ENCODE measurements around the gene CKMT2. TPM values are rescaled to one million over a fixed set of nuclear protein-coding genes. Genes with fewer than 3 reads are reported as not detected.
A peak's percentile ranks its signal among the peaks of the same experiment; 100 is the strongest.

The CKMT2 gene
- total RNA-seq, 1 experiment from 2014 or later, result not detected

GRCh38 chr5:81191726-81192372 lies 41.3 kb upstream of the CKMT2 start:
- BruUV-seq (replicated peaks), result no TSS peak
- CTCF ChIA-PET, result no interaction called here
- intact Hi-C loops (cut with micrococcal nuclease; ENCODE audit: unreplicated experiment), result loop anchor here (10.0 kb wide), 1 partner anchor 227 kb away; the partner anchor contains the start of gene RASGRF2

GRCh38 chr5:81192373-81192750 lies 40.8 kb upstream of the CKMT2 start:
- peak; percentile 14 to 30 for TF ChIP-seq CTCF (IDR thresholded peaks at IDR 0.05; ENCODE audit: insufficient read depth in 1 of 2, low read depth in 1 of 2, low read length in 1 of 2, severe bottlenecking in 1 of 2, unreplicated experiment in 1 of 2)
- no peaks in the 10 kb centered on the region for H3K27me3 ChIP-seq (replicated peaks; ENCODE audit: control insufficient read depth, insufficient read depth, low read length)
- H3K9me3 ChIP-seq, result no peaks in the 10 kb centered on the region
- CTCF ChIA-PET, result no interaction called here
- no TSS peak for BruUV-seq (replicated peaks)
- H3K36me3 Mint-ChIP-seq (ENCODE audit: insufficient read depth, unreplicated experiment), result no peaks in the 10 kb centered on the region
- DNase-seq, result peak in 1 of 2 experiments; percentile 10
- no peaks in the 10 kb centered on the region for H3K9me3 Mint-ChIP-seq (ENCODE audit: unreplicated experiment)
- H3K36me3 ChIP-seq (ENCODE audit: control insufficient read depth, insufficient read depth, low read length), result no peaks in the 10 kb centered on the region
- no peaks in the 10 kb centered on the region; the same call in 1 of the 2 replicates for H3K4me1 ChIP-seq
- H3K4me3 ChIP-seq (ENCODE audit: low read depth, low read length), result no peak overlapping the region
- H3K27me3 Mint-ChIP-seq (ENCODE audit: insufficient read depth, unreplicated experiment), result no peaks in the 10 kb centered on the region
- peaks cover 11% of the 10 kb centered on the region for H3K4me1 Mint-ChIP-seq (ENCODE audit: low read depth, unreplicated experiment)
- intact Hi-C loops (cut with micrococcal nuclease; ENCODE audit: unreplicated experiment), result loop anchor here (10.0 kb wide), 1 partner anchor 228 kb away; the partner anchor contains the start of gene RASGRF2
- no peak overlapping the region for H3K27ac Mint-ChIP-seq (ENCODE audit: unreplicated experiment)
- POLR2A ChIA-PET, result no interaction called here
- no peak overlapping the region for H3K4me3 Mint-ChIP-seq (ENCODE audit: unreplicated experiment)

More at GRCh38 chr5:81191726-81192372, 41.3 kb upstream of the CKMT2 start:
- TF ChIP-seq CTCF (IDR thresholded peaks at IDR 0.05; ENCODE audit: insufficient read depth in 1 of 2, low read depth in 1 of 2, low read length in 1 of 2, severe bottlenecking in 1 of 2, unreplicated experiment in 1 of 2), result no peak
- Mint-ChIP-seq H3K4me1 (ENCODE audit: low read depth, unreplicated experiment) (peaks cover 11% of the 10 kb centered on the region), H3K27ac (ENCODE audit: unreplicated experiment) (no peak overlapping the region), H3K4me3 (ENCODE audit: unreplicated experiment) (no peak overlapping the region), H3K9me3 (ENCODE audit: unreplicated experiment) (no peaks in the 10 kb centered on the region), H3K36me3 (ENCODE audit: insufficient read depth, unreplicated experiment) (no peaks in the 10 kb centered on the region), H3K27me3 (ENCODE audit: insufficient read depth, unreplicated experiment) (no peaks in the 10 kb centered on the region)
- no peaks in the 10 kb centered on the region for H3K36me3 ChIP-seq (ENCODE audit: control insufficient read depth, insufficient read depth, low read length)
- no peaks in the 10 kb centered on the region; the same call in 1 of the 2 replicates for H3K4me1 ChIP-seq
- H3K4me3 ChIP-seq (ENCODE audit: low read depth, low read length), result no peak overlapping the region
- H3K27me3 ChIP-seq (replicated peaks; ENCODE audit: control insufficient read depth, insufficient read depth, low read length), result no peaks in the 10 kb centered on the region
- DNase-seq, result no peak
- POLR2A ChIA-PET, result no interaction called here
- H3K9me3 ChIP-seq, result no peaks in the 10 kb centered on the region

- BruUV-seq (replicated peaks), result no TSS peak
- H3K27ac Mint-ChIP-seq (ENCODE audit: unreplicated experiment), result no peak overlapping the region
- intact Hi-C loops (cut with micrococcal nuclease; ENCODE audit: unreplicated experiment), result loop anchor here (5.0 to 10.0 kb wide), 3 partner anchors 230 to 507 kb away; partner anchors contain the start of gene RASGRF2
- ChIA-PET POLR2A (no interaction called here), CTCF (interaction anchor here (0.9 to 1.0 kb wide), 2 partner anchors 29 to 87 kb away, joined by 3 read pairs; no protein-coding TSS in a partner anchor)
- no peaks in the 10 kb centered on the region for H3K27me3 Mint-ChIP-seq (ENCODE audit: insufficient read depth, unreplicated experiment)
- TF ChIP-seq CTCF (IDR thresholded peaks at IDR 0.05; ENCODE audit: insufficient read depth in 1 of 2, low read depth in 1 of 2, low read length in 1 of 2, severe bottlenecking in 1 of 2, unreplicated experiment in 1 of 2), result peak; percentile 85 to 92
- H3K4me3 Mint-ChIP-seq (ENCODE audit: unreplicated experiment), result peak overlapping the region; percentile 59
- peak; percentile 82 to 88 for DNase-seq
- H3K27me3 ChIP-seq (replicated peaks; ENCODE audit: control insufficient read depth, insufficient read depth, low read length), result no peaks in the 10 kb centered on the region
- no peaks in the 10 kb centered on the region; the same call in 1 of the 2 replicates for H3K4me1 ChIP-seq
- H3K36me3 Mint-ChIP-seq (ENCODE audit: insufficient read depth, unreplicated experiment), result no peaks in the 10 kb centered on the region
- H3K4me3 ChIP-seq (ENCODE audit: low read depth, low read length), result no peak overlapping the region
- peaks cover 10% of the 10 kb centered on the region for H3K4me1 Mint-ChIP-seq (ENCODE audit: low read depth, unreplicated experiment)
- no peaks in the 10 kb centered on the region for H3K36me3 ChIP-seq (ENCODE audit: control insufficient read depth, insufficient read depth, low read length)
- H3K9me3 Mint-ChIP-seq (ENCODE audit: unreplicated experiment), result no peaks in the 10 kb centered on the region
- no peaks in the 10 kb centered on the region for H3K9me3 ChIP-seq
Observed at GRCh38 chr5:81194633-81195334, 38.3 kb upstream of the CKMT2 start.

All from Caco-2 (cell line).